IPS DF 4.7 (cell line): ENCODE measurements around the gene NAA16.
"Not testable (repeated sequence)": the region's sequence is repeated elsewhere in the genome, so short reads cannot be mapped to it uniquely, and the experiment has no call there.

ENCODE experiments used
- DNase-seq: peaks from one replicate; pipeline ENCODE4 v3.0.0-alpha.2; 2013; ENCODE audit warnings: low spot score; ENCODE audit errors: extremely low read depth

The NAA16 gene

GRCh38 chr13:41310963-41311405 lies at the start of gene NAA16:
Gene NAA16 (plus strand): TSS chr13:41311267. CDS start chr13:41311529, 262 bp downstream.
- peak; percentile 28 for DNase-seq

GRCh38 chr13:41263261-41263971 lies 47.7 kb upstream of the NAA16 start, which contains the start of gene MTRF1:
Gene MTRF1 (minus strand): TSS chr13:41263576. CDS start chr13:41260907, 2,669 bp downstream.
- DNase-seq: no peak

GRCh38 chr13:41267106-41267505 lies 44.0 kb upstream of the NAA16 start:
- no peak for DNase-seq

GRCh38 chr13:41268764-41269163 lies 42.3 kb upstream of the NAA16 start:
- DNase-seq: no peak

- DNase-seq: no peak
Observed at GRCh38 chr13:41271456-41272285, 39.4 kb upstream of the NAA16 start.

- DNase-seq: no peak
Observed at GRCh38 chr13:41273831-41274441, 37.1 kb upstream of the NAA16 start.

GRCh38 chr13:41274881-41275280 lies 36.2 kb upstream of the NAA16 start:
- no peak for DNase-seq

GRCh38 chr13:41276824-41277223 lies 34.2 kb upstream of the NAA16 start:
- DNase-seq: no peak

- not testable (repeated sequence) for DNase-seq
Observed at GRCh38 chr13:41279156-41279555, 31.9 kb upstream of the NAA16 start.

- DNase-seq: no peak
Observed at GRCh38 chr13:41282129-41282571, 28.9 kb upstream of the NAA16 start.

- DNase-seq: no peak
Observed at GRCh38 chr13:41284512-41285288, 26.4 kb upstream of the NAA16 start.

GRCh38 chr13:41286370-41286769 lies 24.7 kb upstream of the NAA16 start:
- DNase-seq: no peak

GRCh38 chr13:41289463-41289881 lies 21.6 kb upstream of the NAA16 start:
- DNase-seq: no peak

- DNase-seq: no peak
Observed at GRCh38 chr13:41291246-41291645, 19.8 kb upstream of the NAA16 start.

GRCh38 chr13:41293272-41293671 lies 17.8 kb upstream of the NAA16 start:
- no peak for DNase-seq

- DNase-seq: no peak
Observed at GRCh38 chr13:41294914-41295313, 16.2 kb upstream of the NAA16 start.

GRCh38 chr13:41295973-41296372 lies 15.1 kb upstream of the NAA16 start:
- no peak for DNase-seq

GRCh38 chr13:41296879-41297646 lies 14.0 kb upstream of the NAA16 start:
- no peak for DNase-seq

GRCh38 chr13:41299316-41300094 lies 11.6 kb upstream of the NAA16 start:
- no peak for DNase-seq

- DNase-seq: no peak
Observed at GRCh38 chr13:41302743-41303142, 8.3 kb upstream of the NAA16 start.
